Ishikawa (cell line): ENCODE data around the gene SLCO3A1.

Experiments used
- CEBPB ChIP-seq: IDR thresholded peaks from 2 replicates; pipeline ENCODE4 v1.6.1; 2012
- CREB1 ChIP-seq: IDR thresholded peaks from 2 replicates; pipeline ENCODE4 v1.6.1; 2012; ENCODE audit warnings: low read depth
- EP300 ChIP-seq: IDR thresholded peaks from 2 replicates; pipeline ENCODE4 v1.6.1; 2012; ENCODE audit warnings: borderline replicate concordance
- MAX ChIP-seq: IDR thresholded peaks from 2 replicates; pipeline ENCODE4 v1.6.1; 2012
- NFIC ChIP-seq: IDR thresholded peaks from 2 replicates; pipeline ENCODE4 v1.6.1; 2012
- RAD21 ChIP-seq: IDR thresholded peaks from 2 replicates; pipeline ENCODE4 v1.6.1; 2012; ENCODE audit warnings: low read depth
- TEAD4 ChIP-seq: IDR thresholded peaks from 2 replicates; pipeline ENCODE4 v1.6.1; 2012
- YY1 ChIP-seq: IDR thresholded peaks from 2 replicates; pipeline ENCODE4 v1.6.1; 2012; ENCODE audit warnings: low read depth
- TF ChIP-seq, protein P1 (sequence below): IDR thresholded peaks from 2 replicates; pipeline ENCODE4 v1.6.1; 2012; ENCODE audit warnings: low read depth, mild to moderate bottlenecking

- TF ChIP-seq EP300 (no peak), RAD21 (no peak), TEAD4 (no peak), NFIC (no peak), CREB1 (no peak), MAX (no peak), YY1 (no peak), CEBPB (no peak)
- TF ChIP-seq, protein P1, sequence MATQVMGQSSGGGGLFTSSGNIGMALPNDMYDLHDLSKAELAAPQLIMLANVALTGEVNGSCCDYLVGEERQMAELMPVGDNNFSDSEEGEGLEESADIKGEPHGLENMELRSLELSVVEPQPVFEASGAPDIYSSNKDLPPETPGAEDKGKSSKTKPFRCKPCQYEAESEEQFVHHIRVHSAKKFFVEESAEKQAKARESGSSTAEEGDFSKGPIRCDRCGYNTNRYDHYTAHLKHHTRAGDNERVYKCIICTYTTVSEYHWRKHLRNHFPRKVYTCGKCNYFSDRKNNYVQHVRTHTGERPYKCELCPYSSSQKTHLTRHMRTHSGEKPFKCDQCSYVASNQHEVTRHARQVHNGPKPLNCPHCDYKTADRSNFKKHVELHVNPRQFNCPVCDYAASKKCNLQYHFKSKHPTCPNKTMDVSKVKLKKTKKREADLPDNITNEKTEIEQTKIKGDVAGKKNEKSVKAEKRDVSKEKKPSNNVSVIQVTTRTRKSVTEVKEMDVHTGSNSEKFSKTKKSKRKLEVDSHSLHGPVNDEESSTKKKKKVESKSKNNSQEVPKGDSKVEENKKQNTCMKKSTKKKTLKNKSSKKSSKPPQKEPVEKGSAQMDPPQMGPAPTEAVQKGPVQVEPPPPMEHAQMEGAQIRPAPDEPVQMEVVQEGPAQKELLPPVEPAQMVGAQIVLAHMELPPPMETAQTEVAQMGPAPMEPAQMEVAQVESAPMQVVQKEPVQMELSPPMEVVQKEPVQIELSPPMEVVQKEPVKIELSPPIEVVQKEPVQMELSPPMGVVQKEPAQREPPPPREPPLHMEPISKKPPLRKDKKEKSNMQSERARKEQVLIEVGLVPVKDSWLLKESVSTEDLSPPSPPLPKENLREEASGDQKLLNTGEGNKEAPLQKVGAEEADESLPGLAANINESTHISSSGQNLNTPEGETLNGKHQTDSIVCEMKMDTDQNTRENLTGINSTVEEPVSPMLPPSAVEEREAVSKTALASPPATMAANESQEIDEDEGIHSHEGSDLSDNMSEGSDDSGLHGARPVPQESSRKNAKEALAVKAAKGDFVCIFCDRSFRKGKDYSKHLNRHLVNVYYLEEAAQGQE, result no peak
These were observed 21.6 kb downstream of the SLCO3A1 start for GRCh38 chr15:91874992-91875660.
